Stromal cell of bone marrow (primary cell): Measurements from ENCODE around the gene GPRIN3.

Experiments
- DNase-seq: peaks from one replicate; pipeline ENCODE4 v3.0.0-alpha.2; 2012; ENCODE audit warnings: low read depth

GPRIN3 gene

DNA sequence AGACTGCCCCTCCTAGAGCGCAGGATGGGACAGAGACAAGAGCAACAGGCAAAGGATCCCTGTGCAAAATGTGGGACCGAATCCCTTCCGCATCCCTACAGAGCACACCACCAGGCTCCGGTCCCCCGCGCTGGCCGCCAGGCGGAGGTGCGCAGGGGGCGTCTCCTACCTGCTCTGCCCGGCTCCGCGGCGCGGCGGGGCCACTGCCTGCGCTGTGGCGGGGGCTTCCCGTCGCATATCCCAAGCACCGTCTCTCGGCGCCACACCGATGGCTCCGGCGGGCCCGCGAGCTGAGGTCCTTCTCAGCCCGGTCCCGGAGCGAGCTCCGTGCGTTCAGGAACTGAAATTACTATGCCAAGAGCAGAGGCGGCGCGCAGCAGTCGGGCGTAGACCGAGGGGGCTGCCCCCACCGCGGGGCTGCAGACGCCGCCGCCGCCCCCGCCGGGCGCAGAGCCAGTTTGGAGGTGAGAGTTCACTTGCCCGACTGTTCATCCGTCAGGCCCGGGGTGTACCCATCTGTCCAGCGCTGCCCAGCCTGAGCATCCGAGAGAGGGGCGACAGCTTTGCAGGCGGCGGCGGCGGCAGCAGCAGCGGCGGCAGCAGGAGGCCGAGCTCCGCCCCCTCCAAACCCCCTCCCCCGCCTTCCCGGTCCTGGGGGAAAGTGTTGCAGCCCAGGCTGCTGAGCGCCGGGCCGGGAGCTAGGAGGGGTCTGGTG is at the start of gene GPRIN3:
Gene GPRIN3, minus strand, starts transcription at position 355 of the 715 bp plus-strand sequence. CDS start 57,690 bp downstream, outside the sequence.
- no peak for DNase-seq

DNA sequence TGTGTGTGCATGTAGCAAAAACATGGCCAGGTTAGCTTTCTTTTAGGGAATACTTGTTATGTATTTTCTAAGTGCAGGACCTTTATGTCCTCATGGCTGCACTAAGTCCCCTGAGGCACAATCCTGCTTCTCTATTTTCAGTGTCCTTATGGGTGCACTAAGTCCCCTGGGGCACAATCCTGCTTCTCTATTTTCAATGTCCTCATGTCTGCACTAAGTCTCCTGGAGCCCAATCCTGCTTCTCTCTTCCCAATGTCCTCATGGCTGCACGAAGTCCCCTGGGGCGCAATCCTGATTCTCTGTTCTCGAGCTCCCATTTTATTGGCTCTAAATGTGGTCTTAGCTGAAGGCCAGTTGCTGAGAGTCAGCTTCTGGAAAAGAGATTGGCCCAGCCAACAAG is 49.7 kb upstream of the GPRIN3 start:
- no peak for DNase-seq

DNA sequence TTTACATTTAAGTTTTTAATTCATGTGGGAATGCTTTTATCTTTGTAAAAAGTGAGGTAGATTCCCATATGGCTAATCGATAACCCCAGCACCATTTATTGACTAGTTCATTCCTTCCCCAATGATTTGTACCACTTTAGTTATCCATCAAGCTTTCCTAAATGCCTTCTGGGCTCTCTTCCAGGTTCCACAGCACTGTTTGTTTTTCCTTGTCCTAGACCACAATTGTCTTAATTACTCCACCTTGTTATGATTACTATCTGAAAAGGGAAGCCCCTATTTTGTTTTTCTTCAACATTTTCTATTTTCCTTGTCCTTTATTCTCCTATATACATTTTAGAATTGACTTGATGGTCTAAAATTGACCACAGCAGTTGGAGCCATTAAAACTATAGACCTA is 48.5 kb upstream of the GPRIN3 start:
- no peak for DNase-seq

DNA sequence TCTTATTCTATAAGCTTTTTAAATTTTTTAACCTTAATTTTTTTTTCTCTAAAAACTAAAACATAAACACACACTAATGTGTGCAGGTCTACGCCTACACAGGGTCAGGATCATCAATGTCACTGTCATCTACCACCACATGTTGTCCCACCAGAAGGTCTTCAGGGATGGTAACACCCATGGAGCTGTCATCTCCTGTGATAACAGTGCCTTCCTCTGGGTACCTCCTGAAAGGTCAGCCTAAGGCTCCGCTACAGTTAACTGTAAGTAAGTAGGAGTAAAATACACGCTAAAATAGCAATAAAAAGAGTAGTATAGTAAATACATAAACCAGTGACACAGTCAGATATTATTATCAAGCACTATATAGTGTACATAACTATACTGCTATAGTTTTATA is 45.9 kb upstream of the GPRIN3 start:
- no peak for DNase-seq

DNA sequence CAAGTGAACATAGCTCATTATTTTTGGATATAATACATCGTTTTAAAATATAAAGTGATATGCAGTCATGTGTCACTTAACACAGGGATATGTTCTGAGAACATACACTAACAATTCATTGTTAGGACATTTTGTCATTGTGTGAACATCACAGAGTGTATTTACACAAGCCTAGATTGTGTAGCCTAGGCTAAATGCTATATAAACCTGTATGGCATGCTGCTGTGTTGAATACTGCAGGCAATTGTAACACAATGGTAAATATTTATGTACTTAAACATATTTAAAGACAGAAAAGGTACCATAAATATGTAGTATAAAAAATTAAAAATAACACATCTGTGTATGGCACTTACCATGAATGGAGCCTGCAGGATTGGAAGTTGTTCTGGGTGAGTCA is 44.9 kb upstream of the GPRIN3 start:
- DNase-seq, result no peak

DNA sequence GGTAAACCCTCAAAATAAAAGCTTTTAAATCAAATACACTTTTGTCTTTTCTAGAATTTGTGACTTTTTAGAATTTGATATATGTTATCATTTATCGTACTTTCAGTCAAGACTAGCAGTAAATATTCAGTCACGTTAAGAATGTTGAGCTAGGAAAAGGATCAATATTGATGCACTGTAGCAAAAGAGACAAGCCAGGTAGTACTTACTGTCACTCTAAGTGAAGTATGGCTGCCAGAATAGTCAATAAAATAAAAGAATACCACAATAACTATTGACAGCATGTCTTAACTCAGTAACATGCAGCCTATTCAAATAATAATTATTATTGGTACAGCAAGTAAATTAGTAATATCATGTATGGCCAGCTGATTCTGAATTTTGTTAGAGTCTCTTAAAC is 43.6 kb upstream of the GPRIN3 start:
- DNase-seq, result no peak

DNA sequence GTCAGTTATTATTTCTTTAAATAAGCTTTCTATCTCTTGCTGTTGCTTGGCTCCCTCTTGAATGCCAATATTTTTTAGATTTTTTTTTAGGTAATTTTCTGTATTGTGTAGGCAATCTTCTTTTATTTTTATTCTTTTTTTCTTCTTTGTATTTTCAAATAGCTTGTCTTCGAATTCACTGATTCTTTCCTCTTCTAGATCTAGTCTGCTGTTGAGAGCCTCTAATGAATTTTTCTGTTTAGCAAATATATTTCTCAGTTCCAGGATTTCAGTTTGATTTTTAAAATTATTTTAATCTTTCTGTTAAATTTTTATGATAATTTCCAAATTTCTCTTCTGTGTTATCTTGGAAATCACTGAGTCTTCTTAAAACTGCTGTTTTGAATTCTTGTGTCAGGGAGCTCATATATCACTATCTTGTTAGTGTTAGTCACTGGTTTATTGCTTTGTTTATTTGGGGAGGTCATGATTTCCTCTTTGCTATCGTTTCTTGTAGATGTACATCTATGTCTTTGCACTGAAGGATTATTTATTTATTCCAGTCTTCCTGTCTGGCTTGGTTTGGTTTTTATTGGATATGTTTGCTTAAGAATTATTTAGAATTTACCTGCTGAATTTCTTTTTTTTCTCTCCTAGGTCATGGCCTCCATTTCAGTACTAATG is 39.9 kb upstream of the GPRIN3 start:
- DNase-seq, result no peak

DNA sequence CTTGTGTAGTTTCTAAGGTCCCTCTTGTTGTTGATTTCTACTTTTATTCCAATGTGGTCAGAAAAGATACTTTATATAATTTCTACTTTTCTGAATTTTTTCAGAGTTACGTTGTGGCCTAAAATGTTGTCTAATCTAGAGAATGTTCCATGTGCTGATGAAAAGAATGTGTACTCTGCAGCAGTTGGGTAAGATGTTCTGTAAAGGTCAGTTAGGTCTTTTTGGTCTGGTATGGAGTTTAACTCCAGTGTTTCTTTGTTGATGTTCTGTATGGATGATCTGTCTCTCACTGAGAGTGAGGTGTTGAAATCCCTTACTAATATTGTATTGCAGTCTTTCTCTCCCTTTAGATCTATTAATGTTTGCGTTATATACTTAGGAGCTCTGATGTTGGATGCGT is 37.0 kb upstream of the GPRIN3 start:
- no peak for DNase-seq

DNA sequence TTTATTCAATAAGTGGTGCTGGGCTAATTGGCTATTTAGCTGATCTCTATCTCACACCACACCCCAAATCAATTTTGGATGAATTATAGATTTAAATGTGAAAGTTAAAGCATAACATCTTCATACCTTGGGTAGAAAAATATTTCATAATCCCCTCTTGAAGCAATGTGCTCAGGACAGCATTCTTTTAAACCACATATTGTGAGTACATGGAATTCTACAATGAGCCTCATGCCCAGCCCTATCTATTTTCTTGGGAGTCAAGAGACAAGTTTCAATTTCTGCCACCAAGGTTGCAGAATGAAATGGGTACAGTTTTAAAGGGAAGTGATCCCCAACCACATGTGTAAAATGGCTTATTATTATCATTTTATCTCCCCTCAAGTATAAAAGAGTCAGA is 30.6 kb upstream of the GPRIN3 start:
- no peak for DNase-seq

DNA sequence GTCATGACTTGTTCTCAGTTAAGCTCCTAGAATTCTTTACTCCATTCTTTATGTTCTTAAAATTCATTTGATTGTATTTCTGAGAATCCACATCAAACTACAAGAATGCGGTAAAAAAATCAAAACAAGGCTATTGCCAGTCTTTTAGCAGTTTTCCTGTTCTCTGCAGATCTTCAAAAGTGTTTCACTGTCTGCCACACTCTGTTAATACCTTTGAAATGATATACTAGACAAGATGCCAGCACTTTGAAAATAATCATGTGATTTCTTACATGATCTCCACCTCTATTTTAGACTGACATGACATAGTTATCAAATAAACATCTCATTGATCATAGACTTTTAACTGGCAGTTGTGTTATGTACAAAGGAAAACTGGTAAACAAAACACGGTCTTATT is 30.1 kb upstream of the GPRIN3 start:
- no peak for DNase-seq

DNA sequence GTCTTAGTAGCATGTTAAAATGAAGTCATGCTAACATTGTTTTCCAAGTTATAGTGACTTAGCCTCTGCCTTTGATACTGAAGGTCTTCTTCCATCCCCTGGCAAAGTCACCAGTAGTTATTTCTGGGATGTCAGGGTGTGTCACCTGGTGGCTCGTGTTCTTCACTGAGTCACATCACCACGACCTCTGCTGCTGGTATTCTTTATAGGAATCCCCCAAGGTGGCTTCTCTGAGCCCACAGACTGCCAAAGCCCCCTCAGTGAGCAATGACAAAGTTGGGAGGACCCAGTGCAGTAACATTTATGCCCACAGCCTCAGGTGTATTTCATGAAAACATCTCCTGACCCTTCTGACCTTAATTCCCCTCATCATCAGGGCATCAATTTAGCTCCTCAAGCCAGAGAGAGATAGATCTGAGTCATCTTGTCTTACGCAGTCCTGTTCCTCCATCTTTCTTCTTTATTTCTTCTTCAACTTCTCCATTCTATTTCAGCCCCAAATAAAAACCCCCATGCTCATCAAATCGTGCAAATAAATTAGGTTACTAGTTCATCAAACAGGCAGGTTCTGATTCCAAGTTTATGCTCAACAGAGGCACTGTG is 29.3 kb upstream of the GPRIN3 start:
- no peak for DNase-seq

DNA sequence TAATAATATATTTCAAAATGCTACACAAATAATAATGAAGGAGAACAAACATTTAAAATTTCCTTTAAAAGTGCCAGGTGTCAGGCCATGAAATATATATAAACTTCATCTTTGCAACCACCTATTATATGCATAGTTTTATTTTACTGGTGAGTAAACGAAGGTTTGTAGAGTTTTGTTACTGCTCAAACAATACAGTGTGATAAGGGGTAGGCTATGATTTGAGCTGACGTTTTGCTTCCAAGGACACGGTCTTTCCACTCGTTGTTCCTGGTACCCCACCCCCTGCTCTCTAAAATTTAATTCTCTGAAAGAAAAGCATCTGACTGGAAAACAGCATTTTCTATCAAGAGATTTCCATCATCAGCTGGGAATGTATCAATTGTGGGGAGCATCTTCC is 27.2 kb upstream of the GPRIN3 start:
- DNase-seq, result no peak

DNA sequence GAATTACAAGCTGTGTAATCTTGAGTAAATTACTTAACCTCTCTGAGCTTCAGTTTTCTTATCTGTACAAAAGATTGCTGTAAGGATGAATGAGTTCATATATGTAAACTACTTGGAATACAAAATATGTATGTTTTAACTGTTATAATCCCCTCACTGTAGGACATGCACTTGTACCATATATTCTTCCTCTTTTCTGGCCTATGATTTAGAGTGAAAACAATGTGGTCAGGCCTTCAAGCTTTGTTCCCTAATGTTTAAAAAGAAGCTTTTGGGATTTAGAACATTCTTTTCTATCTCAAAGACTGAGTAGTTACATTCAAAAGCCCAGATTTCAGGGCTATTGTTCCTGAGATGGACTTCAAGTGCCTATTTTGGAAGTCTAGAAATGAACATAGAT is 26.7 kb upstream of the GPRIN3 start:
- DNase-seq, result no peak

DNA sequence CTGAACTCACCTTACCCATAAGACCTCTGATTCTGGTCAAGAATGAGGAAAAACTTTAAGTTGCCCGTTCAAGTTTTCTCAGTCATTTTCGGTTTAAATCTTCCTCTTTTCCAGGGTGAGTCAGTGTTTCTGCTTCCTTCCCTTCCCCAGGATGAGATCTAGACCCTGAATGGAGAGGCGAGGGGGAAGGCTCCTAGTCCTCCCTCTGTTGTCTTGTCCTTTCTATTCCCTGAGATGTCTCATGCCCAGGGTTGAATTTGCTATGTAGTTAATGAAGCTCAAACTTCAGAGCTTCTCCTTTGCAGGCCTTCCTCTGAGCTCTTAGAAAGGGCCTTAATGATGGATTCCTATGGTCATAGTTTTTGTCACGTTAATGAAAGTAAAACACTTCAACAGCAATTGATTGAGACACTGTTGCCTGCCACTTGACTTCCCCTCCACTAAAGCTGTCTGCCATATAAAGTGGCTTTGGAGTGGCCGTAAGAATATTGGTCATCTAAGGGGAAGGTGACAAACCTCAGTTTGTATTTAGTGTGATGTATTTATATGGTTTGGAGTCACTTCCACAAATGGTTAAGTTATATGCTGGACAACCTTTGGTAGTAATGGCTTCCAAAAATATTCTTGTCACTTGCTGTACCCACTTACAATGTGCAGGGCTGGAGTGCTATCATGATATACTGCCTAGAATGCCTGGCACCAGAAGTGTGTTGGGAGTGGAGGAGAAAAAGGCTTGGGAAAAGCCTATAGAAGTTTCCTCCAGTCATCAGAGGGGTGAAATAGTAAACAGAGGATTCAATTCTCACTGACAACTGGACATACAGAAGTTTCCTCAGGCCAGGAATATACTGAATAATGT is 24.3 kb upstream of the GPRIN3 start:
- no peak for DNase-seq

DNA sequence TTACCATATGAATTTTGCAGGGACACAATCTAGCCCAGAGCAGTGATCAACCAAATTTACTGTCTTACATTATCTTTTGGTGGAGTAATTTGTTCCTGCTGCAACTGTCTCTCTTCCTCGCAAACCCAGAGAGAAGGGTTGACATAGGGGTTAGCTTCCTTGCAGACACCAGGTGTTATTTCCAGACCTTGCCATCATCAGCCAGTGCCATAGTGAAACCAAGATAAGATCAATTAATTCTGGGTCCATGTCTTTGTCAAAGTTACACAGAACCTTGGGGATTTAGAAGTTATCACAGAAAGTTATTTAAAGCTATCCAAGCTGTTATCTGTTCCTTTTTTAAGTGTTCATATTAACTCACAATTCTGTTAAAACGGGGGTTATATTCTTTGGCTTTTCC is 23.6 kb upstream of the GPRIN3 start:
- DNase-seq, result no peak

DNA sequence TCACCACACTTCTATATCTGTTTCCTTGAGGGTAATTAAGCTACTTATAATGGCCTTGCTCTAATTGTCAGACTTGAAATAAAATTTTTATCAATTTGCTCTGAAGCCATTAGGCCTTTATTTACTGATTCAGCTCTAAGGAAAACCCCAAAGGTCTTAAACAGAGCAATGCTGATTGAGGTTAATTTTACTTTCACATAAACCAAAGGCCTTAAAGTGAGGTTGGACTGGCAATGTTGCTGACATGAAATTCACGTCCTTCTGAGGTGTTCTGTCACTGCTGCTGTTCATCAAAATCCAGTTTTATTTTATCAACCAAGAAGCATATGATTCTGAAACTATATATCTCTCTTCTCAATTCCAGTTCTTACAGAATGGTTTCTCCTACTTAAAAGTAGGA is 21.7 kb upstream of the GPRIN3 start:
- DNase-seq, result no peak

DNA sequence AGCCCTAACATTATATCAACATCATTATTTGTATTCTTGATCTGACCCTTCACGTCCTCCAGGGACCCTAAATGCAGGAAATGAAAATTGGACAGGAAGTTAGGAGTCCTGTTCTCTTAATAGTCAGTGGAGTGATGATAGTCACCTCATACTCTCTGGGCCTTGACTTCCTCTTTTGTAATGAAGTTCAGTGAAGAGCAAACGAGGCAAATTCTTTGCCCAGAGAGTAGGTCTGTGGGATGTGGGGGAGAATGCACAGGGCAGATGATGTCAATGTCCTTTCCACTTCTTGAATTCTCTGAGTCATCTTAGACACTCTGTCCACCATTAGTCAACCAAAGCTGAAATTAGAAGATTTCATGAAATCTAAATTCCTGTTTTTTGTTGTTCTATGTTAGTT is 17.1 kb upstream of the GPRIN3 start:
- peak; percentile 13 for DNase-seq

DNA sequence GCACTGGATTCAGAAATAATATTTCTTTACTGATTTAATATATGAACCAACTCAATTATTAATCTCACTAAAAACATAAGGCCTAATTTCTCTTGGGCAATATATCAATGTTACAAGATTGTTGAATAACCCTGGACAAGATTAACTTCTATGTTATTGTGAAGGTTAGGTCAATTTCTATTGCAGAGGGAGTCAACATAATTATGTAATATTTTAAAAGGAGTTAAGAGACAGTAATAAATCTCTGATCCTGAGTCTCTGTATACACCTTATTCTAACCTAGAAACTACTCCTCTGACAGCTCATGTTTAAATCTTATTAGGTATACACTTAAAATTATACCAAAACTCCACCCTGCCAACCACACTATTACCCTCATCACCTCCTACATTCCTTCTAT is 15.1 kb upstream of the GPRIN3 start:
- no peak for DNase-seq

DNA sequence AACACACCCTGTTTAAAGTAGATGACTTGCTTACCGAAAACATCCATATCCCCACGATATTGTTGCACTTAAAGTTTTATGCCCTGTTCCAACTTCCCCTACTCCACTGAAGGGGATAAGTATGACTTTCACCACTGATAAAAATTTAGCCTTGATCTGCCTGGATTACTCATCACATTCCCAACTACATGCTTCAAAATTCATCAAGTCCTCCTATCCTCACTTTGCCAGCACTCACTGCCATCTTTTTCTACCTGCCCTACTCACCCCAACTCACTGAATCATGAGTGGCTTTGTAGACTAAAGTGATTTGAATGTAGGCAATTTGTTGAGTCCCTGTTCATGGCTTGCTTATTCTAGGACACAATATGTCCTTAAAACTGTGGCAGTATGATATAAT is 12.2 kb upstream of the GPRIN3 start:
- DNase-seq, result no peak

DNA sequence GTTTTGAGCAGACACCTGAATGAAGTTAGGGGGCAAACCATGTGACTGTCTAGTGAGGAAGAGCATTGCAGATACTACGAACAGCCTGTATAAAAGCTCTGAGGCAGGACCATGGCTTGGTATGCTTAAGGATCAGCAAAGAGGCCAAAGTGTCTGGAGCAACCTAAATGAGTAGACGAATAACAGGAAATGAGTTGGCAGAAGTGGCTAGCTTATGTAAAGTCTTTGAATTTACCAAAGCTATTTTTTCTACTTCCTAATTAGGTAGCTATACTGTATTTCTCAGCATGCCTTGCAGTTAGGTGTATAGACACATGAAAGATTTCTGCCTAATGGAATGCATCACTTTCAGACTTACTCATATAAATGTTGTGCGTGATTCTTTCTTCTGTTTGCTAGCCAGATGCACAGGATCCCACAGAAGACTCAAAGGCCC is 9.3 kb upstream of the GPRIN3 start:
- DNase-seq, result peak; percentile 10

DNA sequence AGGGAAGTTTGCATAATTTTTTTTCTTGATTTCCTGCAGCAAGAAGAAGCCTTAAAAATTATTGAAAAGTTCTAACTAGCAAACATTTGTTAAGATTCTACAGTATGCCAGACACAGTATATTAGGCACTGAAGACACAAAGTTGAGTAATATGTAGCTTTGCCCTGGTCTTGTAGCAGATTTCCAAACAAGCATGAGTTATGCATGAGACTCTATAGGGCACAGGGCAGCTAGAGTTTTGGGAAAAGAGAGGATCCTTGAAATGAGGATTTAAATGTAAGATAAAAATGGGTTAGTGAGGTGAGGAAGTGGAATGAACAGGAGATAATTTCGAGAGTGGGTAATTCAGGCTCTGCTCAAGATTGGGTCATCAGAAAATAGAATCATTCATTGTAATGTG is 8.6 kb upstream of the GPRIN3 start:
- DNase-seq, result no peak

DNA sequence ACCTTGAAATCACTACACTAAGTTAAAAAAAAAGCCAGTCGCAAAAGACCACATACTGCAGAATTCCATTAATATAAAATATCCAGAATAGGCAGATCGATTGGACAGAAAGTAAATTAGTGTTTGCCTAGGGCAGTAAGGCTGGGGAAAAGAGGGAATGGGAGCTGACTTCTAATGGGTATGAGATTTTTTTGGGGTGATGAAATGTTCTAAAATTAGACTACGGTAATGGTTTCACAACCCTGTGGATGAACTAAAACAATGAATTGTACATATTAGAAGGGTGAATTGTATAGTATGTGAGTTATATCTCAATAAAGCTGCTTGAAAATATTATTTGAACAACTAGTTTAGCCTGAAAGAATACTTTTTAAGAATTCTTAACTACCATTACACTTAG is 6.7 kb upstream of the GPRIN3 start:
- no peak for DNase-seq

DNA sequence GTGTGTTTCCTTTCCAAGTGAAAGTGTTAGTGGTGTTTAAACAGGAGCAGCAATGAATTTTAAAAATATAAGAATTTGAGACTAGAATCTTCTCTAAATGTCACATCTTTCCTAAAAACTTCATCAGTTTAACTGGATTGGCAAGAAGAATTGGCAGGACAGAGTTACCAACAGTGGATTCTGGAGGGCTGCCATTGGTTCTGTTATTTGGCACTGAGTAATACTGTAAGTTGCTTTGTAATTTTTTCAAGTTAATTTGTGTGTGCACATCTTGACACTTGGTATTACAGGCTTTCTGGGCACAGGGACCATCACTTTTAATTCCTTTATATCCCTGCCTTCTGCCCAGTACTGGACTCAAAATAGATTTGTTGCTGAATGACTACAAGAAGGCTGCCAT is 4.5 kb upstream of the GPRIN3 start:
- DNase-seq, result peak; percentile 25
